ENCODE data around the gene PRLR. TPM values are rescaled to one million over a fixed set of nuclear protein-coding genes. Genes with fewer than 3 reads are reported as not detected.

Gene PRLR
- total and polyA plus RNA-seq, 9 of the 15 experiments (the other 6 are each of a cell fraction or from before 2014, with no cell fraction given) = 0.02 TPM; not detected in 8

GRCh38 chr5:35240892-35241291, 10.6 kb upstream of the PRLR start:
- no peak overlapping the region for H3K27ac ChIP-seq (ENCODE audit: extremely low read depth, low read depth, low read length)
- in situ Hi-C loops (cut with MboI) = no loop called here
- DNase-seq (ENCODE audit: extremely low read depth in 1 of 4, low spot score in 3 of 4) (no peak), FAIRE-seq (no peak), ATAC-seq (no peak)
- H3K9me3 ChIP-seq (replicated peaks; ENCODE audit: control insufficient read depth, insufficient read depth, low read depth, low read length) = no peaks in the 10 kb centered on the region
- intact Hi-C loops (cut with micrococcal nuclease) = no loop called here
- no peak overlapping the region for H2AFZ ChIP-seq (ENCODE audit: low read depth, low read length)
- no TSS peak for BruUV-seq (replicated peaks)
- ChIA-PET POLR2A (no interaction called here), CTCF (ENCODE audit: low intra/inter-chr PET ratio) (no interaction called here)
- TF ChIP-seq CHCHD3 (CRISPR knock-in tag; IDR thresholded peaks at IDR 0.05) (no peak), ZNF507 (tag; conservative IDR thresholded peaks at IDR 0.05) (no peak), ZNF280A (IDR thresholded peaks at IDR 0.05; ENCODE audit: low read depth, partially characterized antibody) (no peak), PRPF4 (IDR thresholded peaks at IDR 0.05; ENCODE audit: insufficient read depth, low read depth, low read length, poor library complexity, severe bottlenecking) (no peak), HSF4 (CRISPR knock-in tag; IDR thresholded peaks at IDR 0.05; ENCODE audit: borderline replicate concordance) (no peak), MYBL2 (IDR thresholded peaks at IDR 0.05; ENCODE audit: low read depth) (no peak), MYBL2 (CRISPR knock-in tag; IDR thresholded peaks at IDR 0.05; ENCODE audit: borderline replicate concordance) (no peak), ATF4 (CRISPR knock-in tag; IDR thresholded peaks at IDR 0.05) (no peak), VEZF1 (CRISPR knock-in tag; IDR thresholded peaks at IDR 0.05) (no peak), EZH2 (IDR thresholded peaks at IDR 0.05; ENCODE audit: borderline replicate concordance, low read depth, low read length) (no peak), ZNF830 (CRISPR knock-in tag; IDR thresholded peaks at IDR 0.05) (no peak), DDX20 (tag; IDR thresholded peaks at IDR 0.05; ENCODE audit: low read depth) (no peak), DLX4 (CRISPR knock-in tag; IDR thresholded peaks at IDR 0.05) (no peak)
- H3K79me2 ChIP-seq (ENCODE audit: control insufficient read depth, insufficient read depth, low read length) = no peaks in the 10 kb centered on the region
- no peaks in the 10 kb centered on the region for H3K36me3 ChIP-seq (ENCODE audit: control insufficient read depth, insufficient read depth, low read length)
- no peaks in the 10 kb centered on the region for H3K4me1 ChIP-seq (replicated peaks in 1 of 2; ENCODE audit: control insufficient read depth in 2 of 2, insufficient read depth in 2 of 2, low read length in 2 of 2)
- H3K9me1 ChIP-seq (ENCODE audit: control insufficient read depth, insufficient read depth, low read length) = no peaks in the 10 kb centered on the region
- no peak overlapping the region for H3K4me3 ChIP-seq
- no peaks in the 10 kb centered on the region for H4K20me1 ChIP-seq (replicated peaks; ENCODE audit: control insufficient read depth, insufficient read depth, low read length)
- H3K4me2 ChIP-seq (ENCODE audit: insufficient read depth, low read length) = no peak overlapping the region
- 0% methylated on average over 1 of the region's 1 CpG for WGBS (ENCODE audit: insufficient coverage, low coverage, missing lambda C conversion rate)
- H3K27me3 ChIP-seq (ENCODE audit: control insufficient read depth in 2 of 2, insufficient read depth in 2 of 2, low read length in 2 of 2) = no peaks in the 10 kb centered on the region
- H3K9ac ChIP-seq (ENCODE audit: insufficient read depth in 1 of 2, low read depth in 2 of 2, low read length in 2 of 2) = no peak overlapping the region

Measured in K562 (cell line).